H1 (cell line): ENCODE measurements around the gene SMYD3. TPM values are rescaled to one million over a fixed set of nuclear protein-coding genes. Genes with fewer than 3 reads are reported as not detected.

Experiments used
- ASH2L ChIP-seq: fragments of 200-600, 300-600 bp; sonication (generic); IDR thresholded peaks from one replicate; pipeline ENCODE4 v1.7.1; 2017; ENCODE audit warnings: low read length
- CTBP2 ChIP-seq: IDR thresholded peaks from 2 replicates; pipeline ENCODE4 v1.7.0; 2011; ENCODE audit warnings: borderline replicate concordance, mild to moderate bottlenecking, moderate library complexity, mixed read lengths, low read length; ENCODE audit not compliant: insufficient read depth, insufficient read length
- CTCF ChIP-seq, 3 experiments: IDR thresholded peaks; 1 replicate in 2 of 3; 2 replicates in 1 of 3; pipeline versions ENCODE4 v1.5.1 to v1.6.1; 2011; ENCODE audit warnings: low read length in 3 of 3, mild to moderate bottlenecking in 3 of 3, inconsistent platforms in 2 of 3, low read depth in 1 of 3, moderate library complexity in 1 of 3; ENCODE audit not compliant: insufficient read depth in 1 of 3; ENCODE audit errors: control extremely low read depth in 1 of 3
- EZH2 ChIP-seq: fragments of 200-600 bp; sonication (generic); IDR thresholded peaks from 2 replicates; pipeline ENCODE4 v1.7.1; 2012; ENCODE audit warnings: low read depth, mild to moderate bottlenecking, moderate library complexity, low read length, inconsistent platforms; ENCODE audit not compliant: severe bottlenecking
- RXRA ChIP-seq: IDR thresholded peaks from 2 replicates; pipeline ENCODE4 v1.6.1; 2011; ENCODE audit warnings: low read depth, mild to moderate bottlenecking, low read length, moderate library complexity; ENCODE audit not compliant: insufficient read depth
- SAP30 ChIP-seq: fragments of 300-600 bp; sonication (generic); IDR thresholded peaks from 2 replicates; pipeline ENCODE4 v1.7.1; 2012; ENCODE audit warnings: low read length, moderate library complexity, mild to moderate bottlenecking, inconsistent platforms; ENCODE audit not compliant: insufficient read depth, insufficient replicate concordance
- SP1 ChIP-seq: IDR thresholded peaks from 2 replicates; pipeline ENCODE4 v1.6.1; 2011; ENCODE audit warnings: low read depth, low read length
- TAF7 ChIP-seq: optimal IDR thresholded peaks from 2 replicates; pipeline ENCODE3; 2011; ENCODE audit warnings: low read depth, mild to moderate bottlenecking, inconsistent platforms, low read length, moderate library complexity, borderline replicate concordance
- USF2 ChIP-seq: IDR thresholded peaks from 2 replicates; pipeline ENCODE4 v1.6.1; 2011; ENCODE audit warnings: low read length, improper control_type of control experiment
- polyA plus RNA-seq, 7 experiments: library from polyadenylated mRNA; depleted of rRNA in 3 of 7; stranded (reverse) in 5 of 7; unstranded in 2 of 7; fragments of >200 nt in 5 of 7; fragments of 200-250 nt in 2 of 7; gene quantifications; 1 replicate in 5 of 7; 2 replicates in 1 of 7; 4 replicates in 1 of 7; pipeline versions ENCODE4 v1.2.1 to v1.2.3, GENCODE V29; 2011 to 2013; ENCODE audit warnings: missing spikeins in 2 of 7, mixed read lengths in 2 of 7
- total RNA-seq: library from RNA; stranded (reverse); fragmentation: NEBNext Ultra II Directional; extraction: Animal tissue kit (Norgen Biotek cat#: 25700); gene quantifications from 2 replicates; pipeline ENCODE4 v1.2.1, GENCODE V29; 2021

Gene SMYD3
- total and polyA plus RNA-seq, 2 of the 8 experiments (the other 6 are each of a cell fraction or from before 2014, with no cell fraction given) = 17.3 to 25.4 TPM

- TF ChIP-seq CTCF (IDR thresholded peaks at IDR 0.05; ENCODE audit: control extremely low read depth in 1 of 3, insufficient read depth in 1 of 3, low read depth in 1 of 3, low read length in 3 of 3) (no peak), TAF7 (no peak), SP1 (no peak), EZH2 (no peak), RXRA (no peak), USF2 (no peak), SAP30 (no peak), CTBP2 (no peak), ASH2L (no peak)
Observed at GRCh38 chr1:245979589-245979988, 527.5 kb downstream of the SMYD3 start (continued).
